SK-N-SH (cell line): Measurements from ENCODE around the gene ZNF148. TPM values are rescaled to one million over a fixed set of nuclear protein-coding genes. Genes with fewer than 3 reads are reported as not detected.

Experiments used
- CTCF ChIA-PET: fragments of 300-600, 350-600 bp; formaldehyde crosslinking; extraction: SDS; loops from one replicate; lab custom pipeline; 2021; lab: Yijun Ruan, JAX
- POLR2A ChIA-PET: fragments of 350-600 bp; sonication (Branson Sonifier 250); formaldehyde crosslinking; extraction: SDS; loops from one replicate; lab custom pipeline; 2020; ENCODE audit warnings: antibody characterized with exemption, inconsistent platforms; lab: Yijun Ruan, JAX
- DNase-seq: peaks from one replicate; pipeline ENCODE4 v3.0.0; 2012
- H2AFZ ChIP-seq: fragments of 200-600 bp; sonication (generic); 2 replicates; pipeline ENCODE4 v1.8.1; 2016; ENCODE audit warnings: antibody characterized with exemption, mild to moderate bottlenecking, low read depth
- H3F3A ChIP-seq: fragments of 200-600 bp; sonication (generic); replicated peaks from 2 replicates; pipeline ENCODE3; 2016; ENCODE audit warnings: antibody characterized with exemption, mild to moderate bottlenecking; ENCODE audit not compliant: insufficient read depth
- H3K27ac ChIP-seq, 2 experiments: fragments of 200-500 bp in 1 of 2; fragments of 200-600 bp in 1 of 2; sonication (Bioruptor generic) in 1 of 2; sonication (generic), shearing (Covaris generic) in 1 of 2; 2 replicates each; pipeline versions ENCODE4 v1.5.1 to v1.6.1; 2014 to 2016; ENCODE audit warnings: low read depth in 2 of 2, inconsistent platforms in 1 of 2, low read length in 1 of 2, mild to moderate bottlenecking in 1 of 2, mixed read lengths in 1 of 2
- H3K27me3 ChIP-seq: fragments of 200-600 bp; sonication (generic), shearing (Covaris generic); 2 replicates; pipeline ENCODE4 v1.6.1; 2016; ENCODE audit warnings: mixed run types; ENCODE audit not compliant: insufficient read depth
- H3K36me3 ChIP-seq, 2 experiments: fragments of 200-500 bp in 1 of 2; fragments of 200-600 bp in 1 of 2; sonication (Bioruptor generic) in 1 of 2; sonication (generic) in 1 of 2; replicated peaks in 1 of 2; 2 replicates each; pipeline versions ENCODE3 to v1.5.1; 2014 to 2016; ENCODE audit warnings: low read length in 1 of 2, mild to moderate bottlenecking in 1 of 2; ENCODE audit not compliant: insufficient read depth in 2 of 2, control insufficient read depth in 1 of 2
- H3K4me1 ChIP-seq, 2 experiments: fragments of 200-500 bp in 1 of 2; fragments of 200-600 bp in 1 of 2; sonication (Bioruptor generic) in 1 of 2; sonication (generic), shearing (Covaris generic) in 1 of 2; 2 replicates each; pipeline versions ENCODE4 v1.5.1 to v1.6.1; 2014 to 2016; ENCODE audit warnings: low read depth in 1 of 2, low read length in 1 of 2, mixed run types in 1 of 2; ENCODE audit not compliant: insufficient read depth in 2 of 2, control insufficient read depth in 1 of 2
- H3K4me2 ChIP-seq: fragments of 200-600 bp; sonication (generic), shearing (Covaris generic); 2 replicates; pipeline ENCODE4 v1.6.1; 2017; ENCODE audit warnings: mixed run types
- H3K4me3 ChIP-seq, 2 experiments: fragments of 200-500 bp in 1 of 2; fragments of 200-600 bp in 1 of 2; sonication (Bioruptor generic) in 1 of 2; sonication (generic), shearing (Covaris generic) in 1 of 2; 2 replicates each; pipeline versions ENCODE4 v1.5.1 to v1.8.1; 2014 to 2016; ENCODE audit warnings: low read depth in 2 of 2, inconsistent platforms in 1 of 2, low read length in 1 of 2, mild to moderate bottlenecking in 1 of 2, mixed read lengths in 1 of 2, moderate library complexity in 1 of 2
- H3K79me2 ChIP-seq: fragments of 200-600 bp; sonication (generic); 2 replicates; pipeline ENCODE4 v1.8.1; 2017; ENCODE audit warnings: mild to moderate bottlenecking; ENCODE audit not compliant: insufficient read depth
- H3K9ac ChIP-seq: fragments of 200-600 bp; sonication (generic); 2 replicates; pipeline ENCODE4 v1.6.1; 2017; ENCODE audit warnings: mixed run types
- H3K9me2 ChIP-seq: fragments of 200-600 bp; sonication (generic); 2 replicates; pipeline ENCODE4 v1.6.1; 2017; ENCODE audit warnings: mixed run types
- H3K9me3 ChIP-seq: fragments of 200-600 bp; sonication (generic); 2 replicates; pipeline ENCODE4 v1.6.1; 2017; ENCODE audit warnings: mixed run types, mild to moderate bottlenecking, moderate library complexity
- H4K20me1 ChIP-seq: fragments of 200-600 bp; sonication (generic); 2 replicates; pipeline ENCODE4 v1.6.1; 2017; ENCODE audit warnings: mild to moderate bottlenecking, mixed run types; ENCODE audit not compliant: insufficient read depth
- ELF1 ChIP-seq: IDR thresholded peaks from 2 replicates; pipeline ENCODE4 v1.4.0; 2012
- FOSL2 ChIP-seq: IDR thresholded peaks from 2 replicates; pipeline ENCODE4 v1.4.0; 2012; ENCODE audit warnings: low read depth, mild to moderate bottlenecking, moderate library complexity, borderline replicate concordance
- FOXJ3 ChIP-seq: sonication (generic); formaldehyde crosslinking; IDR thresholded peaks from 2 replicates; pipeline ENCODE4 v1.5.1; 2020; ENCODE audit warnings: mild to moderate bottlenecking, missing genetic modification reagents
- GABPA ChIP-seq: IDR thresholded peaks from 2 replicates; pipeline ENCODE4 v1.4.0; 2012; ENCODE audit warnings: low read depth, mild to moderate bottlenecking
- MXI1 ChIP-seq: IDR thresholded peaks from 2 replicates; pipeline ENCODE4 v1.6.1; 2012; ENCODE audit warnings: mild to moderate bottlenecking, low read depth, low read length, improper control_type of control experiment
- NFIC ChIP-seq: IDR thresholded peaks from 2 replicates; pipeline ENCODE4 v1.4.0; 2012; ENCODE audit warnings: borderline replicate concordance
- RXRA ChIP-seq: IDR thresholded peaks from 2 replicates; pipeline ENCODE4 v1.4.0; 2012; ENCODE audit warnings: low read depth, mild to moderate bottlenecking, borderline replicate concordance
- SMC3 ChIP-seq: IDR thresholded peaks from 2 replicates; pipeline ENCODE4 v1.6.1; 2012; ENCODE audit warnings: low read depth, low read length, improper control_type of control experiment
- TAF1 ChIP-seq: IDR thresholded peaks from 2 replicates; pipeline ENCODE4 v1.6.1; 2012; ENCODE audit warnings: low read depth, mild to moderate bottlenecking, low read length, moderate library complexity, borderline replicate concordance
- TCF12 ChIP-seq: IDR thresholded peaks from 2 replicates; pipeline ENCODE4 v1.4.0; 2012
- TEAD4 ChIP-seq: IDR thresholded peaks from 2 replicates; pipeline ENCODE4 v1.4.0; 2012; ENCODE audit warnings: mild to moderate bottlenecking, borderline replicate concordance; ENCODE audit not compliant: insufficient read depth
- WGBS: methylation state at CpG from one replicate; pipeline ENCODE4 v1.1.6; 2017; ENCODE audit warnings: low lambda C conversion rate; 5-methylcytosine and 5-hydroxymethylcytosine counted together
- polyA plus RNA-seq, 3 experiments: library from polyadenylated mRNA; depleted of rRNA; stranded (reverse); fragments of >200 nt; gene quantifications; 2 replicates each; pipeline ENCODE4 v1.2.3, GENCODE V29; 2012
- TF ChIP-seq, protein P1 (sequence below): fragments of 150-350 bp; IDR thresholded peaks from 2 replicates; pipeline ENCODE4 v1.6.1; 2017; ENCODE audit warnings: antibody characterized with exemption, low read length, low read depth, borderline replicate concordance
- TF ChIP-seq, protein P2 (sequence below): fragments of 200-600 bp; sonication (generic); IDR thresholded peaks from 2 replicates; pipeline ENCODE4 v1.6.1; 2017; ENCODE audit warnings: antibody characterized with exemption, mild to moderate bottlenecking, moderate library complexity
- TF ChIP-seq, protein P3 (sequence below): fragments of 150-350 bp; IDR thresholded peaks from 2 replicates; pipeline ENCODE4 v1.6.1; 2016; ENCODE audit warnings: mild to moderate bottlenecking, low read depth, low read length

Gene ZNF148
- polyA plus RNA-seq, 1 of the 3 experiments (the other 2 are of a cell fraction) = 5.1 TPM

DNA sequence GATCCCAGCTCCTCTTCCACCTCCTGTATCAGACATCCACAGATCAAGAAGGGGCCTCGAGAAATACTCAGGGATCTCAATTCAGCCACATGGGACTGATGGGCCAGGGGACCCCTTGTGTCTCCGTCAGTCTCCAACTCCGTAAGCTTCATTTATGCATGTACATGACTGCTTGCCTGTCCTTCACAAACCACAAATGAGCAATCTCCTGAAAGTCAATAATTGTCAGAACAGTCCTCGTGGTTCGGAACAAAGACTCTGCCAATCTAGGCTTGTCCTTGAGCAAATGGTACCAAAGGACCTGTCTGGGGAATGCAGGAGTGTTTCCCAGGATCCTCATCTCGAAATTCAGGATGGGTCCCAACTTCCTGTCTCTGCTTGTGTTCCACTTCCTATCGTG lies 183.4 kb downstream of the ZNF148 start:
- ChIA-PET CTCF (no interaction called here), POLR2A (no interaction called here)
- Histone ChIP-seq H3K79me2 (no peaks in the 10 kb centered on the region), H2AFZ (no peak overlapping the region), H3K27me3 (no peaks in the 10 kb centered on the region), H3K27ac (no peak overlapping the region), H3K4me2 (no peak overlapping the region), H3K9ac (no peak overlapping the region), H3K9me3 (no peaks in the 10 kb centered on the region), H3F3A (no peaks in the 10 kb centered on the region), H3K9me2 (no peaks in the 10 kb centered on the region), H3K36me3 (no peaks in the 10 kb centered on the region), H4K20me1 (no peaks in the 10 kb centered on the region), H3K4me1 (peaks cover 0 to 11% of the 10 kb centered on the region in 2 experiments; a peak in 1 of 4 replicates), H3K4me3 (no peak overlapping the region)
- no peak for TF ChIP-seq GABPA
- no peak for TF ChIP-seq TEAD4
- no peak for TF ChIP-seq FOSL2
- no peak for TF ChIP-seq FOXJ3 (CRISPR knock-in tag)
- no peak for DNase-seq
- WGBS = 89% methylated on average over 7 of the region's 7 CpGs

- WGBS = 90% methylated on average over 4 of the region's 4 CpGs
- ChIA-PET POLR2A (no interaction called here), CTCF (no interaction called here)
- H3K4me1 ChIP-seq = peaks cover 0 to 15% of the 10 kb centered on the region in 2 experiments; a peak in 1 of 4 replicates
- no peaks in the 10 kb centered on the region for H3K79me2 ChIP-seq
- no peaks in the 10 kb centered on the region for H3K9me3 ChIP-seq
- no peaks in the 10 kb centered on the region for H3F3A ChIP-seq
- H3K9me2 ChIP-seq = no peaks in the 10 kb centered on the region
- H2AFZ ChIP-seq = no peak overlapping the region
- H4K20me1 ChIP-seq = no peaks in the 10 kb centered on the region
- no peaks in the 10 kb centered on the region for H3K27me3 ChIP-seq
- no peak for DNase-seq
- no peaks in the 10 kb centered on the region for H3K36me3 ChIP-seq
- TF ChIP-seq MXI1 = no peak
- no peak for TF ChIP-seq TEAD4
- TF ChIP-seq FOXJ3 (CRISPR knock-in tag) = no peak
- no peak overlapping the region for H3K4me2 ChIP-seq
- no peak overlapping the region for H3K4me3 ChIP-seq
- no peak overlapping the region for H3K27ac ChIP-seq
- no peak overlapping the region for H3K9ac ChIP-seq
Measured at GRCh38 chr3:125191256-125191655, 183.9 kb downstream of the ZNF148 start.

GRCh38 chr3:125190786-125191185 lies 184.3 kb downstream of the ZNF148 start:
- CTCF ChIA-PET = no interaction called here
- Histone ChIP-seq H4K20me1 (no peaks in the 10 kb centered on the region), H3K9me2 (no peaks in the 10 kb centered on the region)
- DNase-seq = no peak
- no peak for TF ChIP-seq MXI1
- TF ChIP-seq RXRA = no peak
- TF ChIP-seq, protein P1, sequence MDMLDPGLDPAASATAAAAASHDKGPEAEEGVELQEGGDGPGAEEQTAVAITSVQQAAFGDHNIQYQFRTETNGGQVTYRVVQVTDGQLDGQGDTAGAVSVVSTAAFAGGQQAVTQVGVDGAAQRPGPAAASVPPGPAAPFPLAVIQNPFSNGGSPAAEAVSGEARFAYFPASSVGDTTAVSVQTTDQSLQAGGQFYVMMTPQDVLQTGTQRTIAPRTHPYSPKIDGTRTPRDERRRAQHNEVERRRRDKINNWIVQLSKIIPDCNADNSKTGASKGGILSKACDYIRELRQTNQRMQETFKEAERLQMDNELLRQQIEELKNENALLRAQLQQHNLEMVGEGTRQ = no peak
- TF ChIP-seq TAF1 = no peak
- TF ChIP-seq TCF12 = no peak
- TF ChIP-seq NFIC = no peak
- TF ChIP-seq ELF1 = no peak
- TF ChIP-seq GABPA = no peak
- TF ChIP-seq, protein P2, sequence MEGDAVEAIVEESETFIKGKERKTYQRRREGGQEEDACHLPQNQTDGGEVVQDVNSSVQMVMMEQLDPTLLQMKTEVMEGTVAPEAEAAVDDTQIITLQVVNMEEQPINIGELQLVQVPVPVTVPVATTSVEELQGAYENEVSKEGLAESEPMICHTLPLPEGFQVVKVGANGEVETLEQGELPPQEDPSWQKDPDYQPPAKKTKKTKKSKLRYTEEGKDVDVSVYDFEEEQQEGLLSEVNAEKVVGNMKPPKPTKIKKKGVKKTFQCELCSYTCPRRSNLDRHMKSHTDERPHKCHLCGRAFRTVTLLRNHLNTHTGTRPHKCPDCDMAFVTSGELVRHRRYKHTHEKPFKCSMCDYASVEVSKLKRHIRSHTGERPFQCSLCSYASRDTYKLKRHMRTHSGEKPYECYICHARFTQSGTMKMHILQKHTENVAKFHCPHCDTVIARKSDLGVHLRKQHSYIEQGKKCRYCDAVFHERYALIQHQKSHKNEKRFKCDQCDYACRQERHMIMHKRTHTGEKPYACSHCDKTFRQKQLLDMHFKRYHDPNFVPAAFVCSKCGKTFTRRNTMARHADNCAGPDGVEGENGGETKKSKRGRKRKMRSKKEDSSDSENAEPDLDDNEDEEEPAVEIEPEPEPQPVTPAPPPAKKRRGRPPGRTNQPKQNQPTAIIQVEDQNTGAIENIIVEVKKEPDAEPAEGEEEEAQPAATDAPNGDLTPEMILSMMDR = no peak
- TF ChIP-seq SMC3 = no peak
- no peak for TF ChIP-seq TEAD4
- TF ChIP-seq, protein P3, sequence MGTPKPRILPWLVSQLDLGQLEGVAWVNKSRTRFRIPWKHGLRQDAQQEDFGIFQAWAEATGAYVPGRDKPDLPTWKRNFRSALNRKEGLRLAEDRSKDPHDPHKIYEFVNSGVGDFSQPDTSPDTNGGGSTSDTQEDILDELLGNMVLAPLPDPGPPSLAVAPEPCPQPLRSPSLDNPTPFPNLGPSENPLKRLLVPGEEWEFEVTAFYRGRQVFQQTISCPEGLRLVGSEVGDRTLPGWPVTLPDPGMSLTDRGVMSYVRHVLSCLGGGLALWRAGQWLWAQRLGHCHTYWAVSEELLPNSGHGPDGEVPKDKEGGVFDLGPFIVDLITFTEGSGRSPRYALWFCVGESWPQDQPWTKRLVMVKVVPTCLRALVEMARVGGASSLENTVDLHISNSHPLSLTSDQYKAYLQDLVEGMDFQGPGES = no peak
- TF ChIP-seq, all 33 proteins: peak for 0
- Histone ChIP-seq H3K4me2 (no peak overlapping the region), H2AFZ (no peak overlapping the region), H3K9ac (no peak overlapping the region), H3K9me3 (no peaks in the 10 kb centered on the region), H3K79me2 (no peaks in the 10 kb centered on the region), H3K27me3 (no peaks in the 10 kb centered on the region), H3K36me3 (no peaks in the 10 kb centered on the region), H3K27ac (no peak overlapping the region), H3K4me1 (peaks cover 0 to 20% of the 10 kb centered on the region in 2 experiments; a peak in 1 of 4 replicates), H3K4me3 (no peak overlapping the region), H3F3A (no peaks in the 10 kb centered on the region)
- 87% methylated on average over 3 of the region's 3 CpGs for WGBS
- POLR2A ChIA-PET = no interaction called here
